GM18909 (cell line): ENCODE measurements around the gene UBA1.
A peak's percentile ranks its signal among the peaks of the same experiment; 100 is the strongest.

Source experiments
- ATAC-seq: cut with Tn5 transposase; IDR thresholded peaks from one replicate; pipeline ENCODE4 v1.9.1; 2021; ENCODE audit warnings: mild to moderate bottlenecking; ENCODE audit not compliant: unreplicated experiment, poor library complexity

The UBA1 gene

GRCh38 chrX:47226531-47227333, 33.1 kb downstream of the UBA1 start:
- ATAC-seq: no peak

- no peak for ATAC-seq
Observed at GRCh38 chrX:47227334-47227583, 33.6 kb downstream of the UBA1 start.

GRCh38 chrX:47228550-47229270, 35.1 kb downstream of the UBA1 start:
- no peak for ATAC-seq

GRCh38 chrX:47229427-47229826, 35.8 kb downstream of the UBA1 start:
- ATAC-seq: no peak

- ATAC-seq: no peak
Observed at GRCh38 chrX:47230136-47230868, 36.7 kb downstream of the UBA1 start.

GRCh38 chrX:47231167-47231566, 37.5 kb downstream of the UBA1 start:
- no peak for ATAC-seq

- no peak for ATAC-seq
Observed at GRCh38 chrX:47232197-47232802, 38.7 kb downstream of the UBA1 start.

GRCh38 chrX:47232803-47233332, 39.2 kb downstream of the UBA1 start, which contains the start of gene USP11:
TSS of gene USP11 (plus strand) at chrX:47233009. CDS start at chrX:47233044, 35 bp downstream.
- peak; percentile 19 for ATAC-seq

GRCh38 chrX:47233333-47234113, 39.9 kb downstream of the UBA1 start:
- ATAC-seq: peak; percentile 86

- ATAC-seq: no peak
Observed at GRCh38 chrX:47234583-47234982, 41.0 kb downstream of the UBA1 start.

- ATAC-seq: no peak
Observed at GRCh38 chrX:47235691-47236103, 42.1 kb downstream of the UBA1 start.

- no peak for ATAC-seq
Observed at GRCh38 chrX:47239199-47239598, 45.6 kb downstream of the UBA1 start.

- ATAC-seq: no peak
Observed at GRCh38 chrX:47239898-47240545, 46.4 kb downstream of the UBA1 start.

- no peak for ATAC-seq
Observed at GRCh38 chrX:47240619-47241018, 47.0 kb downstream of the UBA1 start.

- ATAC-seq: no peak
Observed at GRCh38 chrX:47241201-47242011, 47.8 kb downstream of the UBA1 start.

GRCh38 chrX:47242321-47242720, 48.7 kb downstream of the UBA1 start:
- ATAC-seq: no peak

GRCh38 chrX:47243351-47243750, 49.7 kb downstream of the UBA1 start:
- ATAC-seq: no peak

GRCh38 chrX:47244676-47245075, 51.0 kb downstream of the UBA1 start:
- ATAC-seq: no peak
